Loucy (cell line): Measurements from ENCODE around the gene TMEM270.

ENCODE experiments used
- EZH2phosphoT487 ChIP-seq: fragments of 200-600 bp; IDR thresholded peaks from 2 replicates; pipeline ENCODE4 v1.6.1; 2018; ENCODE audit warnings: antibody characterized with exemption, mild to moderate bottlenecking, moderate library complexity, borderline replicate concordance
- TF ChIP-seq, protein P1 (sequence below): fragments of 200-600 bp; sonication (generic); conservative IDR thresholded peaks from 2 replicates; pipeline ENCODE4 v1.5.1; 2014; ENCODE audit warnings: mild to moderate bottlenecking, antibody characterized with exemption, low read length

DNA sequence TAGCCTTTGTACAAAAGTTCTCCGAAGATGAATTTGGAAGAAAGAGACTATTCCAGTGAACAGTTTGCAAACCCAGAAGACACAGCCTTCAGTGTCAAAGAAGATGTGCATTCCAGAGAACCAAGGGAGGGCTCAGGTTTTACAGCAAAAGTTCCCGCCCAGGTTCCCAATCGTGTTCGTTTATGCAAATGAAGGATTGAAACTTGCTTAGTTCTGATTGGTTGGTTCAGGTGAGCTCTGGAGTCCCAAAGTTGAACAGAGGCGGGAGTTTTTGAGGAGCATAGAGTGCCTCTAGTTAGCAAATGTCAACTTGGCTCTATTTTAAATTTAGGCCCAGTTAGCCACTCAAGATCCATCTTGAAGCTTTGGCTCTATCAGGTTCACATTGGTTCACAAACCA lies 51.3 kb downstream of the TMEM270 start:
- TF ChIP-seq, protein P1, sequence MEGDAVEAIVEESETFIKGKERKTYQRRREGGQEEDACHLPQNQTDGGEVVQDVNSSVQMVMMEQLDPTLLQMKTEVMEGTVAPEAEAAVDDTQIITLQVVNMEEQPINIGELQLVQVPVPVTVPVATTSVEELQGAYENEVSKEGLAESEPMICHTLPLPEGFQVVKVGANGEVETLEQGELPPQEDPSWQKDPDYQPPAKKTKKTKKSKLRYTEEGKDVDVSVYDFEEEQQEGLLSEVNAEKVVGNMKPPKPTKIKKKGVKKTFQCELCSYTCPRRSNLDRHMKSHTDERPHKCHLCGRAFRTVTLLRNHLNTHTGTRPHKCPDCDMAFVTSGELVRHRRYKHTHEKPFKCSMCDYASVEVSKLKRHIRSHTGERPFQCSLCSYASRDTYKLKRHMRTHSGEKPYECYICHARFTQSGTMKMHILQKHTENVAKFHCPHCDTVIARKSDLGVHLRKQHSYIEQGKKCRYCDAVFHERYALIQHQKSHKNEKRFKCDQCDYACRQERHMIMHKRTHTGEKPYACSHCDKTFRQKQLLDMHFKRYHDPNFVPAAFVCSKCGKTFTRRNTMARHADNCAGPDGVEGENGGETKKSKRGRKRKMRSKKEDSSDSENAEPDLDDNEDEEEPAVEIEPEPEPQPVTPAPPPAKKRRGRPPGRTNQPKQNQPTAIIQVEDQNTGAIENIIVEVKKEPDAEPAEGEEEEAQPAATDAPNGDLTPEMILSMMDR = no peak
- no peak for TF ChIP-seq EZH2phosphoT487
